ENCODE results near the gene GPR42.

The GPR42 gene

DNA sequence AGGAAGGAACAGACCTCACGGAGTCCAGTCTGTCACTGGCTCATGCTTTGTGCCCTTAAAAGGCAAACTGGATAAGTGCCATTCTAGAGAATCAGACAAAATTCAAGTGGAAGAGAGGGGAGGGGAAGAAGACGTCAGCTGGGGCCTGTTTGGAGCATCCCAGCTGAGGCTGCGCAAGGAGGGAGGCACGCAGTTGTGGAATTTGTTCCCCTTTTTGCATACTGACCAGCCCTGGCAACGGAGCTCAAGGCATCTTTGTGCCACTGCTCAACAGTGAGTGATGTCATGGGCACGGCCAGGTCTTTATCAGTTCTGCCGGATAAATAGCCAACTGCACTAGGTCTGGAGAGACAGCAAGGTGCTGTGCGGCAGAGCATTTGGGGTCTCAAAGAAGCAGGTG, at the start of gene GPR42:
TSS of gene GPR42 (plus strand) at position 347 of the 400 bp plus-strand sequence. CDS start 292 bp downstream, outside the sequence.
- no peak for DNase-seq (ENCODE audit: low read depth)

DNA sequence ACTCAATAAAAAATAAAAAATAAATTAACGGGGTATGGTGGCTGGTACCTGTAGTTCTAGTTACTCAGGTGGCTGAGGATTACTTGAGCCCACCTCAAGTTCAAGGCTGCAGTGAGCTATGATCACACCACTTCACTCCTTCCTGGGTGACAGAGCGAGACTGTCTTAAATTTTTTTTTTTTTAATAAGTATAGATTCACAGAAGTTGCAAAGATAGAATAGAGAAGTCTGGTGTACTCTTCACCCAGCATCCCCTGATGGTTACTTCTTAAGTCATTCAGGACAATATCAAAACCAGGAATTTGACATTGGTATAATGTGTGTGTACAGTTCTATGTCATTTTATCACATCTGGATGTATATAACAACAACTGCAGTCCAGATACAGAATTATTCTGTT, 49.6 kb upstream of the GPR42 start:
- DNase-seq (ENCODE audit: low read depth), result no peak

DNA sequence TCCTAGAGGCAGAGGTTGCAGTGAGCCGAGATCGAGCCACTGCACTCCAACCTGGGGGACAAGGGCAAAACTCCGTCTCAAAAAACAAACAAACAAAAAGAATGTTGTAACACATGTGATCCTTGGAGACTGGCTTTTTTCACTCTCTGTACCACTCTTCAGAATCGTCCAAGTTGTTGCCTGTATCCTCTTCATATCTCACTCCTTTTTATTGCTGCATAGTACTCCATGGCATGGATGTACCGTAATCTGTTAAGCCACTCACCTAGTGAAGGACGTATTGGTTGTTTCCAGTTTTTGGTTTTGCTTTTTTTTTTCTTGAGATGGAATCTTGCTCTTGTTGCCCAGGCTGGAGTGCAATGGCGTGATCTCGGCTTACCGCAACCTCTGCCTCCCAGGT, 48.9 kb upstream of the GPR42 start:
- DNase-seq (ENCODE audit: low read depth), result no peak

DNA sequence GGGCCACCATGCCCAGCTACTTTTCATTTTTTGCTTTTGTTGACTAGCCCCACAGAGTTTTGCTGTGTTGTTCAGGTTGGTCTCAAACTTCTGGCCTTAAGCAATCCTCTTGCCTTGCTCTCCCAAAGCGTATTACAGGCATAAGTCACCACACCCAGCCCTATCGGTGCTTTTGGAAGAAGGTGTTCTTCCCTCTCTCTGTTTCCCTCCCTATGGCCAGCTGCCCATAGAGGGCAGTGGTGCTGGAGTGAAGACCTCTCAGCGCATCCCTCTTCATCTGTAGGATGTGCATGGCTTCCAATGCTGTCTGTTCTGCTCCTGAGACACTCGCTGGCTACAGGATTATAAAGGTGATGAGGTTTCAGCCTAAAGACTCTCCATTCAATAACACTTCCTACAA, 43.2 kb upstream of the GPR42 start:
- no peak for DNase-seq (ENCODE audit: low read depth)

GRCh38 chr19:35328851-35329285, 42.0 kb upstream of the GPR42 start, which contains the start of gene CD22:
CD22 (plus strand) TSS chr19:35329187; CDS start chr19:35332041, 2,854 bp downstream.
- DNase-seq (ENCODE audit: low read depth), result no peak

DNA sequence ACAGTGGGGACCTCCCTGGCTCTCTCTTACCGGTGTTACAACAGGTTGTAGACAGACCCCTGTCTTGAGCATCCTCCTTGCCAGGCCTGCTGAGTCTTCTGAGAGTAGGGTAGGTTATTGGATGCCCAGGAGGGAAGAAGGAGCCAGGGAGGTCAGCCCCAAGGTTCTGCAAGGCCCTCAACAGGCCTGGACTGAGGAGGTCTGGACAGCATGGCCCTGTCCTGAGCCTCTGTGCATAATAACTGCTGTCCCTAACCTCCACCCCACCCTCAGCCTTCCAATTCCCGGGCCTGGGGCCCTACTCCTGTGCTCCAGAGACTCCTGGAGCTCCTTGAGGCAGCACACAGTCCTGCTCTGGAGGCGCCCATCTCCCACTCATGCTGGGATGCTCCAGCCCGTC, 41.5 kb upstream of the GPR42 start:
- no peak for DNase-seq (ENCODE audit: low read depth)

DNA sequence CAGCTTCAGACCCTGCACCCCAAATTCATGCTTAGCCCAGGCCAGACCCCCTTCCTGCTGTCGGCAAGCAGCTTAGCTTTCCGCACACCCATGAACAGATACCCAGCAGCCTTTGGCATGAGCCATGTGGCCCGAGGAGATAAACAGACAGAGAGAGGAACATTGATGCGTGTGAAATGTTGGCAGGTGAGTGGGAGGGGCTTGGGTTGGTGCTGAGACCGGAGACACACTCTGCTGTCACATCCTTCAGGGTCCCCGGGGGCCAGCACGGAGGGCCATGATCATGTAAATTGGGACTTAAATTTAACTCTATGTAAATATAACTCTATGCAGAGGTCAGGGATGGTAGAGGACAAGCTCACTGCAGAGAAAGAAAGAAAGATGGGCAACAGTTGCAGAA, 40.4 kb upstream of the GPR42 start:
- DNase-seq (ENCODE audit: low read depth), result no peak

DNA sequence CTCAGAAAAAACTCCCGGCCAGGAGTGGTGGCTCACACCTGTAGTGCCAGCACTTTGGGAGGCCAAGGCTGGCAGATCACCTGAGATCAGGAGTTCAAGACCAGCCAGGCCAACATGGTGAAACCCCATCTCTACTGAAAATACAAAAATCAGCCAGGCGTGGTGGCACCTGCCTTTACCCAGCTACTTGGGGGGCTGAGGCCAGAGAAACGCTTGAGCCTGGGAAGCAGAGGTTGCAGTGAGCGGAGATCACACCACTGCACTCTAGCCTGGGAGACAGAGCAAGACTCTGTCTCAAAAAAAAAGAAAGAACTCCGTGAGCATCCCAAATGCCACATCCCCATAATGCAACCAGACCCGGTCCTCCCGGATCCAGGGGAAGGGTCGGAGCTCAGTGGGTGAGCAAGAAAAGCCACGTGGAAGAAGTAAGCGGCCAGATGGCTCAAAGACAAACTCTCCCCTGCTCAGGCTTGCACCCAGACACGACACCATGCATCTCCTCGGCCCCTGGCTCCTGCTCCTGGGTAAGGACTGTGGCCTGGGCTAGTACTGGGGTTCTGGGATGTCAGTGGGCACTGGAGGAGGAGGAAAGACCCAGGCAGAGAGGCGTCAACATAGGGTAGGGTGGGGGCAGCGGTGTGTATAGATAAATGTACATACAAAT, 39.2 kb upstream of the GPR42 start:
- DNase-seq (ENCODE audit: low read depth), result no peak

DNA sequence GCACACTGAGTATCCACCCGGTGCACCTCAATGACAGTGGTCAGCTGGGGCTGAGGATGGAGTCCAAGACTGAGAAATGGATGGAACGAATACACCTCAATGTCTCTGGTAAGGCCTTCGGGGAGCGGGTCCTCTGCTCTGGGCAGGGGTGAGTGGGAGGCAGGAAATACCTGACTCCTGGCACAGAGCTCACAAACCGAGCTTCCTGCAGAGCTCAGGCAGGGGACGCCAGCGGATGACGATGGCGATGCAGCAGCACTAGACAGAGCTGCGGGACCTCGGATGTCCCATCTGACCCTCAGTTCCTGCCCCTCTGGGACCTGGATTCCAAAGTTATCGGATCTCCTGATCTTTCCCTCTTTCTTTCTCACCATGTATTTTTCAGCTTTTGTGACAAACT, 38.1 kb upstream of the GPR42 start:
- DNase-seq (ENCODE audit: low read depth), result no peak

DNA sequence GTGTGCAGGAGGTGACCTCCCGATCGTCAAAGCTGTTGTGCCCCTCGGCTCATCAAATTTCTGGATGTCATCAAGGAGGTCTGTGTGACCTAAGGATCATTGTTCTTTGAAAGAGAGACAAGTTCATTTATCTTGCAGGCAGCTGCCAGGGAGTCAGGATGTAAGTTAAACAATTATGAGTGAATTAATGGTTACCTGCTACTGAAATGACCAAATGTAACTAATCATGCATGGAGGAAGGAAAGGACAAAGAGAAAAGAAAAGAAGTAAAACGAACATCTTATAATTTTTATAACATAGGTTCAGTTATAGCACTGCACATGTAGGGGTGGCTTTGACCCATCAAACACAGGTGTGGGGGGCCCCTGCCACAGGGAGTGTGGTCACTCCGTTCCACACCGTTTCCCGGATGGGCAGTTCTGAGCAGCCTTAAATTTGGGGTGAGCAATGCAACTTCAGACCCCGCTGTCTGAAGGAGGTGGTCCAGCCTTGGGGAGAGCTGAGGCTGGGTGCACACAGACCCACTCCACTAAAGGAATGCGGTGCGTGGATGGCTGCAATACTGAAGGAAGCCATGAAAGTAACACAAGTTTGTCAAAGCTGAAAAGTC, 36.6 kb upstream of the GPR42 start:
- no peak for DNase-seq (ENCODE audit: low read depth)

- no peak for DNase-seq (ENCODE audit: low read depth)
Observed at GRCh38 chr19:35336166-35336955, 34.5 kb upstream of the GPR42 start.

- DNase-seq (ENCODE audit: low read depth), result no peak
Observed at GRCh38 chr19:35337097-35337983, 33.5 kb upstream of the GPR42 start.

- no peak for DNase-seq (ENCODE audit: low read depth)
Observed at GRCh38 chr19:35337984-35338296, 32.9 kb upstream of the GPR42 start.

DNA sequence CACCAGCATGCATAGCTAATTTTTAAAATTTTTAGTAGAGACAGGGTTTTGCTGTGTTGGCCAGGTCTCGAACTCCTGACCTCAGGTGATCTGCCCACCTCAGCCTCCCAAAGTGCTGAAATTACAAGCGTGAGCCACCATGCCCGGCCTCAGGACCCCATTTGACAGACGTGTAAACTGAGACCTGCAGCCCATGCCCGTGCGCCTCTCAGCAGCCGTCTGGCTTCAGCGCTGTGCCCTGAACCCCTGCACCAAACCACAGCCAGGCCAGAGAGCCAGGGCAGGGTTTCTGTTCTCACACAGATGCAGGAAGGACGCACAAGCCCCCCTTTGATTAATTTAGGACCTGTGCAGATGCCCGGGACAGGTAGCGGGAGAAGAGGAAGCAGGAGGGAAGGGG, 30.4 kb upstream of the GPR42 start:
- DNase-seq (ENCODE audit: low read depth), result no peak

GRCh38 chr19:35341006-35341405, 29.9 kb upstream of the GPR42 start:
- no peak for DNase-seq (ENCODE audit: low read depth)

GRCh38 chr19:35341565-35342225, 29.2 kb upstream of the GPR42 start:
- DNase-seq (ENCODE audit: low read depth), result no peak

DNA sequence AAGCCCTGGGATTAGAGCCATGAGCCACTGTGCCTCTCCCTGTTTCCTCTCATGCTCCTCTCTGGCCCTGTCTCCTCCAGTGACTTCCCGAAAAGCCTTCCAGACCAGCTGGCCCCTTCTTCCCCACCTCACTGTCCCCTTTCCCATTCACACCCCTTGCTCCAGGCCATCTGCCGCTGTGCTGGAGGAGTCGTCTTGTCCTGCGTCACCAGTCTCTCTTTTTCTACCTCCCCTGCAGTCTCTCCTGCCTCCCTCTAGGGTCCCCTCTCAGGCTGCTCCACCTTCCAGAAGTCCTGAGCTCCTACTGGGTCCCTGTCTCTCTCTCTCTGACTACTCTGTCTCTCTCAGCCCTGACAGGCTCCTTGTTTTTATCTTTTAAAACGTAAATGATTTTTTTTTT, 28.4 kb upstream of the GPR42 start:
- no peak for DNase-seq (ENCODE audit: low read depth)

GRCh38 chr19:35344511-35345031, 26.3 kb upstream of the GPR42 start:
- DNase-seq (ENCODE audit: low read depth), result no peak

GRCh38 chr19:35345671-35346111, 25.2 kb upstream of the GPR42 start:
- no peak for DNase-seq (ENCODE audit: low read depth)

DNA sequence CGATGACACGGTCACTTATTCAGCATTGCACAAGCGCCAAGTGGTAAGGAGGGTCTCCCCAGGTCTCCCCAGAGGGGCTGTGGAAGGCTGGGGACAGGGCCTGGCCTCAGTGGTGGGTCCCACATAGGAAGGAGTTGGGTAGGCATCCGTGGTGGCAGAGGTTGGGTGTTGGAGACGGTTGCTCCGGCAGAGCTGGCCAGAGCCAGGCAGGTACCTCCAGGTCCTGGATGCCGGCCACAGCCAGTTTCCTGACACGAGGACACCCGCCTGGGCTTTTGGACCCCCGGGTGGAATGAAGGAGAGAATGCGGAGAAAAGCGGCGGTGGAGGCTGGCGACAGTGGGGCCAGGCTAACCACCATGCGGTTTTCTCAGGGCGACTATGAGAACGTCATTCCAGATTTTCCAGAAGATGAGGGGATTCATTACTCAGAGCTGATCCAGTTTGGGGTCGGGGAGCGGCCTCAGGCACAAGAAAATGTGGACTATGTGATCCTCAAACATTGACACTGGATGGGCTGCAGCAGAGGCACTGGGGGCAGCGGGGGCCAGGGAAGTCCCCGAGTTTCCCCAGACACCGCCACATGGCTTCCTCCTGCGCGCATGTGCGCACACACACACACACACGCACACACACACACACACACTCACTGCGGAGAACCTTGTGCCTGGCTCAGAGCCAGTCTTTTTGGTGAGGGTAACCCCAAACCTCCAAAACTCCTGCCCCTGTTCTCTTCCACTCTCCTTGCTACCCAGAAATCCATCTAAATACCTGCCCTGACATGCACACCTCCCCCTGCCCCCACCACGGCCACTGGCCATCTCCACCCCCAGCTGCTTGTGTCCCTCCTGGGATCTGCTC, 24.4 kb upstream of the GPR42 start:
- DNase-seq (ENCODE audit: low read depth), result peak; percentile 49
